NT2/D1 (cell line): ENCODE data around the gene TRIOBP.

Experiments used
- DNase-seq: peaks from one replicate; pipeline ENCODE4 v3.0.0-alpha.2; 2011; ENCODE audit warnings: low read depth, low spot score
- H3K27me3 ChIP-seq: 2 replicates; pipeline ENCODE4 v1.6.0; 2011; ENCODE audit warnings: mild to moderate bottlenecking; ENCODE audit not compliant: insufficient read length, insufficient read depth
- H3K36me3 ChIP-seq: 2 replicates; pipeline ENCODE4 v1.6.1; 2011; ENCODE audit warnings: mild to moderate bottlenecking, low read length, mixed read lengths; ENCODE audit not compliant: insufficient read depth, insufficient read length
- H3K4me1 ChIP-seq: 2 replicates; pipeline ENCODE4 v1.5.1; 2011; ENCODE audit not compliant: insufficient read depth, insufficient read length
- H3K4me3 ChIP-seq: 2 replicates; pipeline ENCODE4 v1.5.1; 2011; ENCODE audit warnings: low read depth; ENCODE audit not compliant: insufficient read length
- H3K9ac ChIP-seq: 2 replicates; pipeline ENCODE4 v1.6.0; 2011; ENCODE audit warnings: low read depth; ENCODE audit not compliant: insufficient read length
- H3K9me3 ChIP-seq: 2 replicates; pipeline ENCODE4 v1.5.1; 2011; ENCODE audit warnings: mild to moderate bottlenecking, low read length; ENCODE audit not compliant: insufficient read depth
- SUZ12 ChIP-seq: IDR thresholded peaks from 2 replicates; pipeline ENCODE4 v1.6.1; 2011; ENCODE audit not compliant: insufficient read length, insufficient read depth; ENCODE audit errors: extremely low read depth
- YY1 ChIP-seq: IDR thresholded peaks from 2 replicates; pipeline ENCODE4 v1.6.1; 2011; ENCODE audit not compliant: insufficient read length, insufficient read depth
- ZNF274 ChIP-seq: IDR thresholded peaks from 2 replicates; pipeline ENCODE4 v1.6.1; 2011; ENCODE audit warnings: mild to moderate bottlenecking, low read depth, low read length

Gene TRIOBP

GRCh38 chr22:37765953-37766576 lies 69.2 kb downstream of the TRIOBP start:
- H3K36me3 ChIP-seq, result peaks cover 46% of the 10 kb centered on the region

GRCh38 chr22:37768273-37768672 lies 71.4 kb downstream of the TRIOBP start:
- H3K9me3 ChIP-seq, result no peaks in the 10 kb centered on the region
- no peak overlapping the region for H3K4me3 ChIP-seq
- H3K27me3 ChIP-seq, result no peaks in the 10 kb centered on the region
- peaks cover 58% of the 10 kb centered on the region for H3K36me3 ChIP-seq
- H3K4me1 ChIP-seq, result no peaks in the 10 kb centered on the region
- no peak for DNase-seq
- TF ChIP-seq YY1, result no peak
- no peak for TF ChIP-seq SUZ12
- no peak for TF ChIP-seq ZNF274
- no peak overlapping the region for H3K9ac ChIP-seq

More at GRCh38 chr22:37765953-37766576, 69.2 kb downstream of the TRIOBP start:
- no peaks in the 10 kb centered on the region for H3K9me3 ChIP-seq
- DNase-seq, result no peak
- no peak overlapping the region for H3K9ac ChIP-seq
- H3K4me1 ChIP-seq, result peaks cover 8% of the 10 kb centered on the region
- H3K4me3 ChIP-seq, result no peak overlapping the region
- no peaks in the 10 kb centered on the region for H3K27me3 ChIP-seq
- TF ChIP-seq YY1 (no peak), SUZ12 (no peak), ZNF274 (no peak)

DNA sequence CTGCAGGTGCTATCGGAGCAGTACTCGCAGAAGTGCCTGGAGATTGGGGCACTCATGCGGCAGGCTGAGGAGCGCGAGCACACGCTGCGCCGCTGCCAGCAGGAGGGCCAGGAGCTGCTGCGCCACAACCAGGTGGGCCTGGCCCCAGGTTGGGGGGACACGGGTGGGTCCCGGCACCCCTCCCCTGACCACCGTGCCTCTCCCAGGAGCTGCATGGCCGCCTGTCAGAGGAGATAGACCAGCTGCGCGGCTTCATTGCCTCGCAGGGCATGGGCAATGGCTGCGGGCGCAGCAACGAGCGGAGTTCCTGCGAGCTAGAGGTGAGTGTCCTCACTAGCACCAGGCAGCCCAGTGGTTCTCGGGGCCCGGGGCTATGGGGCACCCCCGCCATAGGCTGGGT lies 72.2 kb downstream of the TRIOBP start:
- Histone ChIP-seq H3K9ac (no peak overlapping the region), H3K4me1 (no peaks in the 10 kb centered on the region), H3K36me3 (peaks cover 58% of the 10 kb centered on the region), H3K27me3 (no peaks in the 10 kb centered on the region), H3K9me3 (no peaks in the 10 kb centered on the region), H3K4me3 (no peak overlapping the region)
- no peak for DNase-seq
- TF ChIP-seq YY1 (no peak), ZNF274 (no peak), SUZ12 (no peak)

DNA sequence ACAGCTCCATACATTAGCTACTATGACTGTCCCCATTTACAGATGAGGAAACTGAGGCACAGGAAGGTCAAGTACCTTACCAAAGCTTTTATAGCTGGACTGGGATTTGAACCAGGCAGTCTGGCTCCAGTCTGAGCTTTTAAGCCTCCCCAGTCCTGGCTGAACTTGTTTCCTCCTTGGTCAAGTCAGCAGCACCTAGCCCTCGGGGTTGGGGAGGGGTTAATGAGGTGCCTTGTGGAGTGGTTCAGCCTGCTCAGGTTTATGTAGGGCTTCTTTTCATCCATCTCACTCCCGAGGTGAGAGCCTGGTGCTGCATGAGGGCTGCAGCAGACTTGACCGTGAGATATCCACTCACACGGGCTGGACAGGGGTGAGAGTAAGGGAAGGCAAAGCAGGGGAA lies 74.2 kb downstream of the TRIOBP start:
- no peaks in the 10 kb centered on the region for H3K9me3 ChIP-seq
- no peaks in the 10 kb centered on the region for H3K27me3 ChIP-seq
- H3K36me3 ChIP-seq, result peaks cover 55% of the 10 kb centered on the region
- H3K9ac ChIP-seq, result no peak overlapping the region
- TF ChIP-seq YY1 (no peak), ZNF274 (no peak), SUZ12 (no peak)
- H3K4me3 ChIP-seq, result no peak overlapping the region
- no peak for DNase-seq
- peaks cover 3% of the 10 kb centered on the region for H3K4me1 ChIP-seq

GRCh38 chr22:37771702-37772427 lies 75.0 kb downstream of the TRIOBP start:
- H3K27me3 ChIP-seq, result no peaks in the 10 kb centered on the region
- H3K9ac ChIP-seq, result no peak overlapping the region
- H3K4me1 ChIP-seq, result peaks cover 3% of the 10 kb centered on the region
- no peak overlapping the region for H3K4me3 ChIP-seq
- DNase-seq, result no peak
- H3K36me3 ChIP-seq, result peaks cover 52% of the 10 kb centered on the region
- H3K9me3 ChIP-seq, result no peaks in the 10 kb centered on the region
- TF ChIP-seq SUZ12 (no peak), ZNF274 (no peak), YY1 (no peak)

- Histone ChIP-seq H3K9me3 (no peaks in the 10 kb centered on the region), H3K9ac (no peak overlapping the region), H3K36me3 (peaks cover 33% of the 10 kb centered on the region), H3K4me3 (no peak overlapping the region), H3K4me1 (peaks cover 3% of the 10 kb centered on the region), H3K27me3 (no peaks in the 10 kb centered on the region)
- no peak for TF ChIP-seq SUZ12
- TF ChIP-seq YY1, result no peak
- no peak for TF ChIP-seq ZNF274
- DNase-seq, result no peak
Observed at GRCh38 chr22:37774728-37775127, 77.9 kb downstream of the TRIOBP start.
